LNCaP clone FGC (cell line): ENCODE results near the gene HAP1.
A peak's percentile ranks its signal among the peaks of the same experiment; 100 is the strongest.

Source experiments
- DNase-seq: peaks from one replicate; pipeline ENCODE4 v3.0.0-alpha.2; 2011; ENCODE audit warnings: low read depth
- H3K4me3 ChIP-seq: 2 replicates; pipeline ENCODE4 v1.5.1; 2011; ENCODE audit warnings: mild to moderate bottlenecking, low read depth, low read length, control low read depth
- CTCF ChIP-seq: IDR thresholded peaks from 2 replicates; pipeline ENCODE4 v1.5.1; 2012; ENCODE audit warnings: mild to moderate bottlenecking; ENCODE audit not compliant: control insufficient read depth, insufficient read depth; ENCODE audit errors: extremely low read depth

The HAP1 gene

GRCh38 chr17:41775394-41776226, 41.2 kb upstream of the HAP1 start:
- H3K4me3 ChIP-seq: no peak overlapping the region
- no peak for TF ChIP-seq CTCF
- DNase-seq: no peak

GRCh38 chr17:41773731-41774193, 39.3 kb upstream of the HAP1 start:
- no peak for DNase-seq
- TF ChIP-seq CTCF: no peak
- no peak overlapping the region for H3K4me3 ChIP-seq

- DNase-seq: peak; percentile 81
- TF ChIP-seq CTCF: no peak
- 0 out of 2 replicates have a peak overlapping the region, but pooled peaks have one; percentile 30 for H3K4me3 ChIP-seq
These were observed 38.7 kb upstream of the HAP1 start for GRCh38 chr17:41773190-41773588.

GRCh38 chr17:41772586-41773189, 38.2 kb upstream of the HAP1 start:
- no peak for TF ChIP-seq CTCF
- no peak for DNase-seq
- H3K4me3 ChIP-seq: peak overlapping the region; percentile 30; the same call in 1 of the 2 replicates

GRCh38 chr17:41772218-41772585, 37.8 kb upstream of the HAP1 start:
- peak; percentile 77 for DNase-seq
- TF ChIP-seq CTCF: no peak
- H3K4me3 ChIP-seq: peak overlapping the region; percentile 30

GRCh38 chr17:41771389-41772206, 37.2 kb upstream of the HAP1 start:
- no peak for DNase-seq
- no peak for TF ChIP-seq CTCF
- peak overlapping the region; percentile 30 for H3K4me3 ChIP-seq
